Stimulated activated CD8-positive, alpha-beta memory T cell treated with anti-CD3 and anti-CD28 coated beads, Interleukin-2, amount 100 ng/mL, for 1 hour (primary cell): ENCODE results near the gene PIANP.

Experiments
- DNase-seq, 2 donors: peaks; one replicate each; pipeline ENCODE4 v3.0.0-alpha.2; 2020; ENCODE audit warnings: low read depth in 2 of 2

Gene PIANP

DNA sequence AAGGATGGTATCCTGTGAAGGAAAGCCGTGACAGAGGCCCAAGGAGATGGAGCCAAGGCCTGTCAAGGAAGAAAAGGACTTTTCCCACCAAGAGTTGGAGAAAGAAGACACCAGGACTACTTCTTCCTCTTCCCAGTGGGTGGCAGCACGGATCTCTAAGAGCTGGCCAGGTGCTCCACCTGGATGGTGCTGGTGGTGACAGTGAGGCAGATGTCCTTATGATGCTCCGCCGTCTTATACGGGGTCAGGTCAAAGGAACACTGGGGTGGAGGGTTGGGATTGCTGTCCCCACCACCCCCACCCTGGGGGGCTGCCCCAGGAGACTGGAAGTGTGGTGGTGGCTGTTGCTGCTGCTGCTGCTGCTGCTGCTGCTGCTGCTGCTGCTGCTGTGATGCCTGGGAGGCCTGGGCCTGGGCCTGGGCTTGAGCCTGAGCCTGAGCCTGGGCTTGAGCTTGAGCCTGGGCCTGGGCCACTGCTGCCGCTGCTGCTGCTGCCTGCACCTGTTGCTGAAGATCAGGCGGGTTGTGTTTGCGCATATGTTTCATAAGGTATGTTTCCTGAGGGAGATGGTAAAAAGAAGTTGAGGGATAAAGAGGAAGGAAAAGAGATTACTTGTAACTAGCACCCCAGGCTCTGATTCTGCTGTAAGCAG is 32.9 kb downstream of the PIANP start:
- no peak for DNase-seq

DNA sequence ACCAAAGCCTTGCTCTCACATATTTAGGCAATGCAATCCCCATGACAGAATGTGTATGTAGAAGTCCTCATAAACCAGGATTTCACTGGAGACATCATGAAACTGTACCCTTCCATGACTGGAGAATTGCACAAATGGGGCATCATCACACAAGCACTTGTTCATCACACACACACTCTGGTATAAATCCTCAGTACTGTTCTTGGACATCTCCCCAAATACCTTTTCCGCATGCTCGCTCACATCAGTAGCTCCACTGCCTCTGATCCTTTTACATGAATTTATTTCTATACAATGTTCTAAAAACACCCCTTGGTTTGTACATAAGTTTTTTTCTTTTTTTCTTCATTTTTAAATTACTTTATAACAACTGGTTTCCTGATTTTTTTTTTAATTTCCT is 34.4 kb downstream of the PIANP start:
- DNase-seq: no peak

DNA sequence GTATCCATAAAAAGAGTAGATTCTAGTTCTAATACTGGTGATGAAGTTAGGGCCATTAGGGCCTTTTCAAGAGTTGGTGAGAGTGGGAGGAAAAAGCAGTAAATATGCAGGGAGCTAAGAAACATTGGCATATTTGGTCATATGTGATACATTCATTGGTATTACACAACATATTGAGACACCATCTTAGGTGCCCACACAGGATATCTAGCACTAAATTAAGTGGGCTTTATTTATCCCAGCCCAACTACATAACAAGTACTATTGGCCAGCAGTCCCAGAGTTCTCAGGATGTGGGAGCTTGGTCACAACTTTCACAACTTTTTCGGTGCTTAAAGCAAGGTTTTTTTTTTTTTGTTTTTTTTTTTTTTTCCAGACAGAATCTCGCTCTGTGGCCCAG is 35.7 kb downstream of the PIANP start:
- no peak for DNase-seq

DNA sequence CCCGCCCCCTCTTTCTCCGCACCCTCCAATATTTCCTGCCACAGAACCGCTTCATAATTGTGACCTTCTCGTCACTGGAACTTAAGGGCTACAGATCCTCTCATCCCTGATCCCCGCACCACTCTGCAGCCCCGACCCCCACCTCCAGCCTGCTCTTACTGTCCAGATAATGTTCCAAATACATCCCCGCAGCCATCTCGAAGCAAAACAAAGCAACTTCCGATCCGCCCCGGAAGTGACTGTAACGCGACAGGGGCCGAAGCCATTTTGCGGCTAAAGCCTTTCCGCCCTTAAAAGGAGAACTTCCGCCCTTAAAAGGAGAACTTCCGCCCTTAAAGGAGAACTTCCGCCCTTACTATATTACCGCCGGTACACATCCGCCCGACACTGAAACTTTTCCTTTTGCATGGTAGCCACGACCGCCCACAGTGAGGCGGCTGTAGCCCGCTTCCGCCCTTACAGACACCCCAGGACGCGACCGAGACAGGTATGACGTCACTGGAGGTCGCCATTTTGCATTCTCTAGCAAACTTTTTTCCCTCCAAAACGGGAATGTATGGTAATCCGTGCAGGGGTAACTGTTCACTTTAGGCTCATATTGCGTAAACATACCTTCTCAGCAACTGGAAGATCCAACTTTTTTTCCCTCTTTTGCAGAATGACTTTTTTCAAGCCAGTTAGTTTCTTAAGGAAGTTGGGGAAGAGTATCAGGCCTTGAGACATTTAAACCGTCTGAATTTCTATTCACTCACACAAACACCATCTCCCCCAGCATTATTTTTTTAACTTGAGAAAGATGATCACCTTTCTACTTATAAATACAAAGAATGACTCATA is 37.5 kb downstream of the PIANP start, which contains the start of gene ING4:
Gene ING4 (minus strand): TSS at position 214 of the 837 bp plus-strand sequence. CDS start 18 bp downstream, at position 196.
- DNase-seq: peak; percentile 87 to 91

- DNase-seq: no peak
Observed at GRCh38 chr12:6662602-6662905, 38.1 kb downstream of the PIANP start.

DNA sequence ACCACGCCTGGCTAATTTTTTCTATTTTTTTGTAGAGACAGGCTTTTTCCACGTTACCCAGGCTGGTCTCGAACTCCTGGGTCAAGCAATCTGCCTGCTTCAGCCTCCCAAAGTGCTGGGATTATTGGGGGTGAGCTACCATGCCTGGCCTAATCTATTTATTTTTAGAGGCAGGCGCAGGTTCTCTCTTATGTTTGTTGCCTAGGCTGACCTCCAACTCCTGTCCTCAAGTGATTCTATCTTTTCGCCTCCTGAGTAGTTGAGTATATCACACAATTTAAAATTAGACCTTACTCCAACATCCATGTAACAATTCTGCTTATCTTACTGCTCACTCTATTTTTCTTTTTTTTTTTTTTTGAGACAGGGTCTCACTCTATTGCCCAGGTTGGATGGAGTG is 46.6 kb downstream of the PIANP start:
- no peak for DNase-seq

- DNase-seq: no peak
Observed at GRCh38 chr12:6653342-6653741, 47.3 kb downstream of the PIANP start.

- no peak for DNase-seq
Observed at GRCh38 chr12:6652391-6652790, 48.2 kb downstream of the PIANP start.

DNA sequence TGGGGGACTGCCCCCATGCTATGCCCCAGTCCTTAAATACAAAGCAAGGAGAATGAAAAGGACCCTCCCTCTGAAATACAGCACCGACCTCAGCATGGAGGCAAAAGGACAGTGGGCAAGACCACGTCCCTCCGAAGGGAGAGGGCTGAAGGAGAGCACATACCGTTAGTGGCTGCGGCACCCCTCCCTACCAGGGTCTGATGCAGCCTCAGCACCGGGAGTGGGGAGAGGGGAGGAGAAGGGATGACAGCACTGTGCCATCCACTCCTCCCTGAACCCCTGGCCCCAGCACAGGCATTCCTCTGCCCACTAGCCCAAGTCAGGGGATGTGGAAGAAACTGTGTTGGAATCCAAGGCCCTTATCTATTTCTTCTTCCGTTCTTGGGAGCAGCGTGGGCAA is 49.8 kb downstream of the PIANP start:
- DNase-seq: no peak

GRCh38 chr12:6647083-6647604 is 53.5 kb downstream of the PIANP start, which contains the start of gene ACRBP:
Gene ACRBP, minus strand, starts transcription at chr12:6647432. Its CDS starts 66 bp downstream, at chr12:6647366.
- no peak for DNase-seq

DNA sequence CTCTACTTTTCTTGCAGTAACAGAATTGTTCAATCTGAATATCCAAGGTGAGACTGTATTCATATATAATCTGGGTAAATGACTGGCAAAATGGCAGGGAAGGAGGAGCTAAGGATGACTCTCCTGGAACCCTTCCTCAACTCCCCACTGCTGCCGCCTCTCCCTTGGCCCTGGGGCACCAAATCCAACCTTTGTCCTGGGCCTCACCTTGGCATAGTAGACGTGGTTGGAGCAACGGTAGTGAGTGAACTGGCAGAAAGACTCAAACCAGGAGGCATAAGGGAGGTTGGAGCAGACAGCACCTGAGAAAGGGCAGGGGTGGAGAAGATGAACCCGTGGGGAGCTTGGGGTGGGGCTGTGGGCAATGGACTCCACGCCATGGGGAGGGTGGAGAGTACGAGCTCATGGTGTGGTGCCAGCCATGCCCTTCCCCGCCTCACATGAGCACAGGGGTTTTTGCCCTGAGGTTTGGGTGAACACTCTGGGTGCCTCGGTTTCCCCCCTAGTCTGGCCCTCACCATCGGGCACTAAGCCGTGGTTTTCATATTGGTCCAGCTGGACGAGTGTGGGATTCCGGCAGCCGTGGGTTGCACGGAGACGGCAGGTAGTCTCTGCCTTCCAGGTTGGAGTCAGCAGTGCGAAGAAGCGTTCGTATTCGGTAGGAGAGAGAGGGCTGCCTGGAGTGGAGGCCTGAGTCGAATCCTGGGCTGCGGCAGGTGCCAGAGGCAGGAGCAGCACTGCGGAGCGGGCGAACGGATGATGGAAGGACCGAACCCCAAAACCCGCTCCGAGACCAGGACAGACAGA is 54.1 kb downstream of the PIANP start:
- no peak for DNase-seq

DNA sequence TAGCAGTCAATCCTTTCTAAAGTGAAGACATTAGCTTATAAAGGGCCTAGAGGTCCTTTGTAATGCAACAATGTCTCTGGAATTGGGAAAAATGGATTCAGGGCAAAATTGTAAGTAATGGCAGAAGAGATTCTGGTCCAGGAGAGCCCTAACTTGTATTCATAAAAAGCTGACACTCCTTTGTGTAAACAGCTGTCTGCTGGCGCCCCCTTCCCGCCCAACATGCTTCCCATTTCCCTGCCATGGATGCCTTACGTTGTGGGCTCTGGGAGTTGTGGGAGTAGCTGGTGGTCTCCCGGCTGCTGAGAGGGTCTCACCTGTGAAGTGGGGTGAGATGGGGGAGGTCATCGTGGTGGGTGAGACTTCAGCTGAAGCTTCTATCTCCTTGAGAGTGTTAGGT is 55.7 kb downstream of the PIANP start:
- no peak for DNase-seq

GRCh38 chr12:6644257-6644596 is 56.4 kb downstream of the PIANP start:
- DNase-seq: no peak
